DOHH2 (cell line): ENCODE results near the gene EPHB2.

Experiments used
- H3F3A ChIP-seq: fragments of 200-600 bp; sonication (generic), shearing (Covaris generic); 2 replicates; pipeline ENCODE4 v1.6.0; 2016; ENCODE audit warnings: antibody characterized with exemption, mild to moderate bottlenecking; ENCODE audit not compliant: control insufficient read depth, insufficient read depth
- H3K27ac ChIP-seq: fragments of 200-600 bp; sonication (generic); 2 replicates; pipeline ENCODE4 v1.5.1; 2014; ENCODE audit warnings: low read depth, mild to moderate bottlenecking, low read length, moderate library complexity
- H3K27me3 ChIP-seq: fragments of 200-600 bp; sonication (generic); 2 replicates; pipeline ENCODE4 v1.6.1; 2014; ENCODE audit warnings: mild to moderate bottlenecking, low read length, mixed read lengths; ENCODE audit not compliant: control insufficient read depth
- H3K36me3 ChIP-seq: fragments of 200-600 bp; sonication (generic); 2 replicates; pipeline ENCODE4 v1.6.1; 2014; ENCODE audit warnings: mild to moderate bottlenecking, low read length, moderate library complexity, mixed read lengths; ENCODE audit not compliant: control insufficient read depth
- H3K4me1 ChIP-seq: fragments of 200-600 bp; sonication (generic); 2 replicates; pipeline ENCODE4 v1.6.1; 2014; ENCODE audit warnings: mild to moderate bottlenecking, low read length, mixed read lengths; ENCODE audit not compliant: control insufficient read depth
- H3K4me2 ChIP-seq: fragments of 200-600 bp; sonication (generic); 2 replicates; pipeline ENCODE4 v1.6.0; 2014; ENCODE audit warnings: mild to moderate bottlenecking, low read length, moderate library complexity
- H3K4me3 ChIP-seq: fragments of 200-600 bp; sonication (generic); 2 replicates; pipeline ENCODE4 v1.5.1; 2014; ENCODE audit warnings: mild to moderate bottlenecking, low read length, mixed read lengths
- H3K79me2 ChIP-seq: fragments of 200-600 bp; sonication (generic); 2 replicates; pipeline ENCODE4 v1.6.1; 2014; ENCODE audit warnings: mild to moderate bottlenecking, low read length, mixed read lengths; ENCODE audit not compliant: control insufficient read depth
- H3K9me2 ChIP-seq: fragments of 200-600 bp; sonication (generic); replicated peaks from 2 replicates; pipeline ENCODE4 v1.6.1; 2014; ENCODE audit warnings: mild to moderate bottlenecking, low read length, mixed read lengths; ENCODE audit not compliant: control insufficient read depth
- H3K9me3 ChIP-seq: fragments of 200-600 bp; sonication (generic); 2 replicates; pipeline ENCODE4 v1.6.1; 2014; ENCODE audit warnings: antibody characterized with exemption, low read length, mixed read lengths; ENCODE audit not compliant: control insufficient read depth, insufficient read depth
- H4K20me1 ChIP-seq: fragments of 200-600 bp; sonication (generic); 2 replicates; pipeline ENCODE4 v1.6.0; 2014; ENCODE audit warnings: low read depth, mild to moderate bottlenecking, antibody characterized with exemption, low read length, moderate library complexity; ENCODE audit not compliant: control insufficient read depth, insufficient read depth
- CTCF ChIP-seq: fragments of 200-600 bp; sonication (generic); IDR thresholded peaks from one replicate; pipeline ENCODE4 v1.5.1; 2014; ENCODE audit warnings: antibody characterized with exemption, mild to moderate bottlenecking, low read depth, low read length; ENCODE audit not compliant: poor library complexity, severe bottlenecking
- EZH2phosphoT487 ChIP-seq: fragments of 200-600 bp; sonication (generic); IDR thresholded peaks from 2 replicates; pipeline ENCODE4 v1.6.1; 2017; ENCODE audit warnings: borderline replicate concordance, mild to moderate bottlenecking, antibody characterized with exemption, low read length, moderate library complexity, mixed read lengths

The EPHB2 gene

GRCh38 chr1:22864886-22865285 is 154.2 kb downstream of the EPHB2 start:
- no peaks in the 10 kb centered on the region for H3K27me3 ChIP-seq
- no peaks in the 10 kb centered on the region for H3K36me3 ChIP-seq
- H3K9me2 ChIP-seq: no peaks in the 10 kb centered on the region
- H4K20me1 ChIP-seq: no peaks in the 10 kb centered on the region
- peaks cover 5% of the 10 kb centered on the region for H3K4me1 ChIP-seq
- H3F3A ChIP-seq: no peaks in the 10 kb centered on the region
- no peaks in the 10 kb centered on the region for H3K79me2 ChIP-seq
- no peaks in the 10 kb centered on the region for H3K9me3 ChIP-seq
- TF ChIP-seq EZH2phosphoT487 (no peak), CTCF (no peak)
- H3K4me2 ChIP-seq: no peak overlapping the region
- no peak overlapping the region for H3K27ac ChIP-seq
- H3K4me3 ChIP-seq: no peak overlapping the region

GRCh38 chr1:22865736-22866135 is 155.1 kb downstream of the EPHB2 start:
- Histone ChIP-seq H3K27me3 (no peaks in the 10 kb centered on the region), H3K9me2 (no peaks in the 10 kb centered on the region), H3K79me2 (no peaks in the 10 kb centered on the region), H3K9me3 (no peaks in the 10 kb centered on the region), H3K27ac (no peak overlapping the region), H3K36me3 (no peaks in the 10 kb centered on the region), H3F3A (no peaks in the 10 kb centered on the region), H4K20me1 (no peaks in the 10 kb centered on the region), H3K4me3 (no peak overlapping the region), H3K4me2 (no peak overlapping the region), H3K4me1 (peaks cover 3% of the 10 kb centered on the region)
- TF ChIP-seq EZH2phosphoT487 (no peak), CTCF (no peak)

GRCh38 chr1:22866868-22867267 is 156.2 kb downstream of the EPHB2 start:
- Histone ChIP-seq H3K36me3 (no peaks in the 10 kb centered on the region), H3K4me2 (no peak overlapping the region), H3K27ac (no peak overlapping the region), H3K27me3 (no peaks in the 10 kb centered on the region), H4K20me1 (no peaks in the 10 kb centered on the region), H3K9me2 (no peaks in the 10 kb centered on the region), H3F3A (no peaks in the 10 kb centered on the region), H3K4me3 (no peak overlapping the region), H3K9me3 (no peaks in the 10 kb centered on the region), H3K79me2 (no peaks in the 10 kb centered on the region), H3K4me1 (peaks cover 3% of the 10 kb centered on the region)
- no peak for TF ChIP-seq CTCF
- TF ChIP-seq EZH2phosphoT487: no peak

GRCh38 chr1:22868331-22868730 is 157.7 kb downstream of the EPHB2 start:
- Histone ChIP-seq H3F3A (no peaks in the 10 kb centered on the region), H3K79me2 (no peaks in the 10 kb centered on the region), H3K4me3 (no peak overlapping the region), H4K20me1 (no peaks in the 10 kb centered on the region), H3K4me2 (no peak overlapping the region), H3K9me2 (no peaks in the 10 kb centered on the region), H3K9me3 (no peaks in the 10 kb centered on the region), H3K27me3 (no peaks in the 10 kb centered on the region), H3K36me3 (no peaks in the 10 kb centered on the region), H3K27ac (no peak overlapping the region), H3K4me1 (no peaks in the 10 kb centered on the region)
- no peak for TF ChIP-seq EZH2phosphoT487
- TF ChIP-seq CTCF: no peak
